IMR-90 (cell line): ENCODE results near the gene GRAMD4. TPM values are rescaled to one million over a fixed set of nuclear protein-coding genes. Genes with fewer than 3 reads are reported as not detected.

Source experiments
- ATAC-seq: fragments of 200-7000 bp; cut with Tn5 transposase; 2 replicates; pipeline ENCODE4 v1.9.1; 2020; ENCODE audit warnings: low read depth, mild to moderate bottlenecking, moderate library complexity
- BruUV-seq: library from RNA; stranded (reverse); fragments of 400-500 nt; replicated peaks from 2 replicates; lab custom pipeline; 2021; lab: Mats Ljungman, UMichigan
- CTCF ChIA-PET: fragments of 300-600 bp; formaldehyde crosslinking; extraction: SDS; loops from one replicate; lab custom pipeline; 2021; ENCODE audit warnings: antibody characterized with exemption; lab: Yijun Ruan, JAX
- POLR2A ChIA-PET: fragments of 300-600 bp; sonication (Branson Sonifier 250); formaldehyde crosslinking; loops from one replicate; lab custom pipeline; 2022; ENCODE audit warnings: antibody characterized with exemption; ENCODE audit not compliant: unreplicated experiment; lab: Charles Lee
- DNase-seq: peaks from one replicate; pipeline ENCODE4 v3.0.0; 2013
- H2AFZ ChIP-seq: replicated peaks from 2 replicates; pipeline ENCODE3; 2013; ENCODE audit warnings: low read length, mild to moderate bottlenecking; ENCODE audit not compliant: poor library complexity
- H2AK5ac ChIP-seq: 2 replicates; pipeline ENCODE4 v1.6.1; 2013; ENCODE audit warnings: low read depth, low read length, inconsistent platforms
- H2AK9ac ChIP-seq: replicated peaks from 2 replicates; pipeline ENCODE3; 2013; ENCODE audit warnings: mild to moderate bottlenecking, low read depth, low read length, moderate library complexity; ENCODE audit not compliant: poor library complexity
- H2BK120ac ChIP-seq: 2 replicates; pipeline ENCODE4 v1.6.1; 2013; ENCODE audit warnings: low read depth, low read length, inconsistent platforms
- H2BK15ac ChIP-seq: 3 replicates; pipeline ENCODE4 v1.6.1; 2013; ENCODE audit warnings: low read depth, low read length, inconsistent platforms
- H2BK20ac ChIP-seq: 2 replicates; pipeline ENCODE4 v1.6.1; 2013; ENCODE audit warnings: low read depth, mild to moderate bottlenecking, inconsistent platforms, low read length, moderate library complexity
- H2BK5ac ChIP-seq: 2 replicates; pipeline ENCODE4 v1.6.1; 2013; ENCODE audit warnings: mild to moderate bottlenecking, low read depth, low read length, inconsistent platforms; ENCODE audit not compliant: poor library complexity, severe bottlenecking
- H3K14ac ChIP-seq: replicated peaks from 2 replicates; pipeline ENCODE4 v1.6.1; 2013; ENCODE audit warnings: low read depth, low read length, inconsistent platforms
- H3K18ac ChIP-seq: 2 replicates; pipeline ENCODE4 v1.6.1; 2013; ENCODE audit warnings: low read depth, low read length, control low read depth
- H3K23ac ChIP-seq: 2 replicates; pipeline ENCODE4 v1.6.1; 2013; ENCODE audit warnings: low read depth, low read length, inconsistent platforms
- H3K27ac ChIP-seq: 2 replicates; pipeline ENCODE4 v1.5.1; 2013; ENCODE audit warnings: mild to moderate bottlenecking, control low read depth, low read length; ENCODE audit not compliant: insufficient read depth
- H3K27me3 ChIP-seq: 2 replicates; pipeline ENCODE4 v1.6.1; 2013; ENCODE audit warnings: low read length; ENCODE audit not compliant: control insufficient read depth, insufficient read depth
- H3K36me3 ChIP-seq: 2 replicates; pipeline ENCODE4 v1.6.1; 2013; ENCODE audit warnings: low read length, mixed read lengths; ENCODE audit not compliant: control insufficient read depth, insufficient read depth
- H3K4ac ChIP-seq: 2 replicates; pipeline ENCODE4 v1.6.1; 2013; ENCODE audit warnings: low read depth, low read length, inconsistent platforms
- H3K4me1 ChIP-seq: 2 replicates; pipeline ENCODE4 v1.6.1; 2013; ENCODE audit warnings: low read length, mixed read lengths; ENCODE audit not compliant: control insufficient read depth, insufficient read depth
- H3K4me2 ChIP-seq: 2 replicates; pipeline ENCODE4 v1.6.1; 2013; ENCODE audit warnings: low read depth, mild to moderate bottlenecking, control low read depth, low read length, moderate library complexity
- H3K4me3 ChIP-seq: 2 replicates; pipeline ENCODE4 v1.5.1; 2013; ENCODE audit warnings: low read depth, mild to moderate bottlenecking, control low read depth, low read length, moderate library complexity; ENCODE audit not compliant: insufficient read depth
- H3K56ac ChIP-seq: 2 replicates; pipeline ENCODE4 v1.6.1; 2013; ENCODE audit warnings: low read length, inconsistent platforms; ENCODE audit not compliant: insufficient read depth; ENCODE audit errors: extremely low read depth
- H3K79me1 ChIP-seq, 2 experiments: 2 replicates each; pipeline ENCODE4 v1.6.1; 2013; ENCODE audit warnings: low read length in 2 of 2, inconsistent platforms in 1 of 2, low read depth in 1 of 2
- H3K9ac ChIP-seq: 2 replicates; pipeline ENCODE4 v1.6.1; 2013; ENCODE audit warnings: low read depth, low read length, control low read depth
- H3K9me1 ChIP-seq: 2 replicates; pipeline ENCODE4 v1.6.1; 2013; ENCODE audit warnings: low read length, inconsistent platforms; ENCODE audit not compliant: insufficient read depth
- H3K9me3 ChIP-seq: 2 replicates; pipeline ENCODE4 v1.6.1; 2013; ENCODE audit warnings: low read length; ENCODE audit not compliant: control insufficient read depth, insufficient read depth
- H4K20me1 ChIP-seq: 2 replicates; pipeline ENCODE4 v1.6.1; 2013; ENCODE audit warnings: low read length, inconsistent platforms; ENCODE audit not compliant: insufficient read depth
- H4K5ac ChIP-seq: 2 replicates; pipeline ENCODE4 v1.6.1; 2013; ENCODE audit warnings: mild to moderate bottlenecking, low read depth, low read length, control low read depth
- H4K8ac ChIP-seq, 2 experiments: 2 replicates each; pipeline ENCODE4 v1.6.1; 2013; ENCODE audit warnings: low read depth in 2 of 2, low read length in 2 of 2, control low read depth in 1 of 2, inconsistent platforms in 1 of 2
- H4K91ac ChIP-seq: 2 replicates; pipeline ENCODE4 v1.6.1; 2013; ENCODE audit warnings: low read depth, low read length, inconsistent platforms; ENCODE audit not compliant: insufficient read depth
- BHLHE40 ChIP-seq: fragments of 150-350 bp; IDR thresholded peaks from 2 replicates; pipeline ENCODE4 v1.6.1; 2016; ENCODE audit warnings: mild to moderate bottlenecking, low read depth, low read length
- CEBPB ChIP-seq: IDR thresholded peaks from 2 replicates; pipeline ENCODE4 v1.6.1; 2012; ENCODE audit warnings: low read depth, low read length, improper control_type of control experiment
- CHD1 ChIP-seq: IDR thresholded peaks from 2 replicates; pipeline ENCODE4 v1.6.1; 2012; ENCODE audit warnings: low read depth, low read length, improper control_type of control experiment
- FOS ChIP-seq: fragments of 150-350 bp; IDR thresholded peaks from 2 replicates; pipeline ENCODE4 v1.6.1; 2016; ENCODE audit warnings: low read depth, low read length
- MAFK ChIP-seq: IDR thresholded peaks from 2 replicates; pipeline ENCODE4 v1.6.1; 2012; ENCODE audit warnings: low read depth, low read length, improper control_type of control experiment
- MAZ ChIP-seq: IDR thresholded peaks from 2 replicates; pipeline ENCODE4 v1.6.1; 2012; ENCODE audit warnings: low read depth, mild to moderate bottlenecking, low read length, improper control_type of control experiment, moderate library complexity, borderline replicate concordance
- MXI1 ChIP-seq: IDR thresholded peaks from 2 replicates; pipeline ENCODE4 v1.6.1; 2012; ENCODE audit warnings: low read depth, mild to moderate bottlenecking, low read length, moderate library complexity, borderline replicate concordance
- NFE2L2 ChIP-seq: fragments of 150-350 bp; IDR thresholded peaks from 2 replicates; pipeline ENCODE4 v1.6.1; 2016; ENCODE audit warnings: low read depth, mild to moderate bottlenecking, low read length
- POLR2A ChIP-seq: IDR thresholded peaks from 2 replicates; pipeline ENCODE4 v1.6.1; 2012; ENCODE audit warnings: mild to moderate bottlenecking, low read depth, low read length
- RAD21 ChIP-seq: IDR thresholded peaks from 2 replicates; pipeline ENCODE4 v1.6.1; 2012; ENCODE audit warnings: low read length, improper control_type of control experiment
- RCOR1 ChIP-seq: IDR thresholded peaks from 2 replicates; pipeline ENCODE4 v1.6.1; 2012; ENCODE audit warnings: mild to moderate bottlenecking, low read length, improper control_type of control experiment; ENCODE audit not compliant: insufficient replicate concordance
- SMC3 ChIP-seq: fragments of 150-350 bp; IDR thresholded peaks from 2 replicates; pipeline ENCODE4 v1.6.1; 2016; ENCODE audit warnings: low read depth, mild to moderate bottlenecking, antibody characterized with exemption, low read length, moderate library complexity
- WGBS, 2 experiments: methylation state at CpG; one replicate each; pipeline versions ENCODE4 v1.1.5 to v1.1.7; 2013; ENCODE audit warnings: missing lambda C conversion rate in 2 of 2; ENCODE audit not compliant: insufficient read length in 1 of 2; ENCODE audit errors: extremely low coverage in 2 of 2; 5-methylcytosine and 5-hydroxymethylcytosine counted together
- dilution Hi-C: fragments of 300-500 bp; cut with HindIII; formaldehyde crosslinking; loops from one replicate; pipeline ENCODE4 v1.14.3; 2018; ENCODE audit warnings: low sequenced_read_pairs; ENCODE audit not compliant: unreplicated experiment
- in situ Hi-C: fragments of 300-500 bp; cut with MboI; formaldehyde crosslinking; loops from 3 replicates; pipeline ENCODE4 v1.14.3; 2019; ENCODE audit warnings: low sequenced_read_pairs, inconsistent platforms, mixed read lengths
- intact Hi-C: fragments of 100-400 bp; cut with micrococcal nuclease; formaldehyde crosslinking; loops from 2 replicates; pipeline ENCODE4 v1.10.0; 2022
- polyA plus RNA-seq, 3 experiments: library from polyadenylated mRNA; depleted of rRNA; stranded (reverse); fragments of >200 nt; gene quantifications; 2 replicates each; pipeline ENCODE4 v1.2.3, GENCODE V29; 2012; ENCODE audit warnings: low replicate concordance in 1 of 3
- total RNA-seq: library from RNA; depleted of rRNA; stranded (reverse); fragments of >200 nt; gene quantifications from 2 replicates; pipeline ENCODE4 v1.2.3, GENCODE V29; 2012
- TF ChIP-seq, protein P1 (sequence below): conservative IDR thresholded peaks from 2 replicates; pipeline ENCODE4 v1.5.1; 2012; ENCODE audit warnings: mild to moderate bottlenecking, low read depth, low read length, improper control_type of control experiment
- TF ChIP-seq, protein P2 (sequence below): fragments of 150-350 bp; IDR thresholded peaks from 2 replicates; pipeline ENCODE4 v1.6.1; 2017; ENCODE audit warnings: mild to moderate bottlenecking, antibody characterized with exemption, low read length, low read depth
- TF ChIP-seq, protein P3 (sequence below): fragments of 150-350 bp; IDR thresholded peaks from 2 replicates; pipeline ENCODE4 v1.6.1; 2016; ENCODE audit warnings: low read depth, mild to moderate bottlenecking, low read length, moderate library complexity, borderline replicate concordance

The GRAMD4 gene
- total and polyA plus RNA-seq, 2 of the 4 experiments (the other 2 are of a cell fraction): 2.7 to 5.8 TPM

DNA sequence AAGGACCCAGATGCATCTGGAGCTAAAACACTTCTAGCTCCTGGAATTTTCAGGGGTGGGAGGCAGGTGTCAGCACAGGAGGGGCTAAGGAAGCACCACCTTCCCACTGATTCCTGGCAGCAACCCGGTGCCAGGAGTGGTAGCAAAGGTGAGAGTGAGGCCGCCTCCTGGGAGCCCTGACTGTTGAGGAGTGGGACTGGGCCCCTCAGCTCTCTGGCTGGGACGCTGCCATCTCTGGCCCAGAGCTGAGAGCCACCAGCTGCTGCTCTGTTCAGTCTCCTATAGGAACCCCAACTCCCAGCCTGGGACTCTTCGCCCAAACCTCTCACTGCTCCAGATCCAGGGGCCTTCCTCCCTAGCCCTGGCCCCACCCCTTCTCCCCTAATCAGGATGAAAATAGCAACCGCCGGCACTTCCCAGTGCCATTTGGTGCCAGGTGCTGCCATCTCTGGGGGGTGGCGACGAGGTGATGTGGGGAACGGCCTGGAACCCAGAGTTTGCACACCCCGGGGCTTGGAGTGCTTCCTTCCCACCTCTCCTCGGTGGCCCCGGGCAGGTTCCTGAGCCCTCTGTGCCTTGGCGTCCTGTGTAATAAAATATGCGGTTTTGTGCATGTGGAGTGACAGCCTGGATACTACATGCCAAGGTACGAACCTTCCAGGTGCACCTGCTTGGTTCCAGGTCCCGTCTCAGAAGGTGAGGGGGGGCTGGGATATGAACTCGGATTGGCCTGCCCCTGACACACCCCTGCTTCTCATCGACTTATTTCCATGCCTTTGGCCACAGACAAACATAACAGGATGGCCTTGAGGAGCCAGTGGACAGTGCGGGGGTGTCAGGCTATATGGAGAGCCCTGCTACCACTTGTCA lies 47.0 kb upstream of the GRAMD4 start:
- BruUV-seq: no TSS peak
- no peak overlapping the region for H2AK5ac ChIP-seq
- no peak for DNase-seq
- no peak overlapping the region for H2BK15ac ChIP-seq
- H4K8ac ChIP-seq: no peak overlapping the region
- H2AK9ac ChIP-seq: no peak overlapping the region
- H3K9ac ChIP-seq: no peak overlapping the region
- H2AFZ ChIP-seq: peak overlapping the region; percentile 10
- H3K4me1 ChIP-seq: peaks cover 5% of the 10 kb centered on the region; the same call in 1 of the 2 replicates
- H4K20me1 ChIP-seq: no peaks in the 10 kb centered on the region
- H3K4ac ChIP-seq: no peak overlapping the region
- H3K4me3 ChIP-seq: no peak overlapping the region
- peaks cover 11% of the 10 kb centered on the region; the same call in 1 of the 2 replicates for H3K27me3 ChIP-seq
- no peaks in the 10 kb centered on the region for H3K36me3 ChIP-seq
- H2BK20ac ChIP-seq: no peak overlapping the region
- no peak for ATAC-seq
- H3K23ac ChIP-seq: no peak overlapping the region
- no peak overlapping the region for H4K5ac ChIP-seq
- no peak overlapping the region for H2BK120ac ChIP-seq
- in situ Hi-C loops: no loop called here
- H3K9me3 ChIP-seq: peaks cover 17% of the 10 kb centered on the region
- H2BK5ac ChIP-seq: no peak overlapping the region
- H3K79me1 ChIP-seq: peaks cover 6% of the 10 kb centered on the region in 2 experiments; a peak in 2 of 4 replicates
- 87% methylated on average over 5 of the region's 19 CpGs; no CpG with 5 or more reads in 1 of the 2 experiments for WGBS, 2 experiments
- H3K56ac ChIP-seq: no peak overlapping the region
- H3K4me2 ChIP-seq: no peak overlapping the region
- POLR2A ChIA-PET: no interaction called here
- H3K14ac ChIP-seq: no peak overlapping the region
- no peaks in the 10 kb centered on the region for H3K9me1 ChIP-seq
- dilution Hi-C loops: no loop called here
- H3K27ac ChIP-seq: no peak overlapping the region
- CTCF ChIA-PET: no interaction called here
- no peak overlapping the region for H3K18ac ChIP-seq
- intact Hi-C loops: no loop called here
- no peak overlapping the region for H4K91ac ChIP-seq
- TF ChIP-seq POLR2A: no peak
- TF ChIP-seq, protein P1, sequence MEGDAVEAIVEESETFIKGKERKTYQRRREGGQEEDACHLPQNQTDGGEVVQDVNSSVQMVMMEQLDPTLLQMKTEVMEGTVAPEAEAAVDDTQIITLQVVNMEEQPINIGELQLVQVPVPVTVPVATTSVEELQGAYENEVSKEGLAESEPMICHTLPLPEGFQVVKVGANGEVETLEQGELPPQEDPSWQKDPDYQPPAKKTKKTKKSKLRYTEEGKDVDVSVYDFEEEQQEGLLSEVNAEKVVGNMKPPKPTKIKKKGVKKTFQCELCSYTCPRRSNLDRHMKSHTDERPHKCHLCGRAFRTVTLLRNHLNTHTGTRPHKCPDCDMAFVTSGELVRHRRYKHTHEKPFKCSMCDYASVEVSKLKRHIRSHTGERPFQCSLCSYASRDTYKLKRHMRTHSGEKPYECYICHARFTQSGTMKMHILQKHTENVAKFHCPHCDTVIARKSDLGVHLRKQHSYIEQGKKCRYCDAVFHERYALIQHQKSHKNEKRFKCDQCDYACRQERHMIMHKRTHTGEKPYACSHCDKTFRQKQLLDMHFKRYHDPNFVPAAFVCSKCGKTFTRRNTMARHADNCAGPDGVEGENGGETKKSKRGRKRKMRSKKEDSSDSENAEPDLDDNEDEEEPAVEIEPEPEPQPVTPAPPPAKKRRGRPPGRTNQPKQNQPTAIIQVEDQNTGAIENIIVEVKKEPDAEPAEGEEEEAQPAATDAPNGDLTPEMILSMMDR: no peak
- no peak for TF ChIP-seq CHD1
- no peak for TF ChIP-seq SMC3
- TF ChIP-seq MXI1: no peak
- TF ChIP-seq BHLHE40: no peak
- TF ChIP-seq, protein P2, sequence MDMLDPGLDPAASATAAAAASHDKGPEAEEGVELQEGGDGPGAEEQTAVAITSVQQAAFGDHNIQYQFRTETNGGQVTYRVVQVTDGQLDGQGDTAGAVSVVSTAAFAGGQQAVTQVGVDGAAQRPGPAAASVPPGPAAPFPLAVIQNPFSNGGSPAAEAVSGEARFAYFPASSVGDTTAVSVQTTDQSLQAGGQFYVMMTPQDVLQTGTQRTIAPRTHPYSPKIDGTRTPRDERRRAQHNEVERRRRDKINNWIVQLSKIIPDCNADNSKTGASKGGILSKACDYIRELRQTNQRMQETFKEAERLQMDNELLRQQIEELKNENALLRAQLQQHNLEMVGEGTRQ: no peak
- TF ChIP-seq RAD21: no peak
- no peak for TF ChIP-seq MAFK
- no peak for TF ChIP-seq MAZ
- no peak for TF ChIP-seq NFE2L2
- no peak for TF ChIP-seq CEBPB
- TF ChIP-seq FOS: no peak
- TF ChIP-seq, protein P3, sequence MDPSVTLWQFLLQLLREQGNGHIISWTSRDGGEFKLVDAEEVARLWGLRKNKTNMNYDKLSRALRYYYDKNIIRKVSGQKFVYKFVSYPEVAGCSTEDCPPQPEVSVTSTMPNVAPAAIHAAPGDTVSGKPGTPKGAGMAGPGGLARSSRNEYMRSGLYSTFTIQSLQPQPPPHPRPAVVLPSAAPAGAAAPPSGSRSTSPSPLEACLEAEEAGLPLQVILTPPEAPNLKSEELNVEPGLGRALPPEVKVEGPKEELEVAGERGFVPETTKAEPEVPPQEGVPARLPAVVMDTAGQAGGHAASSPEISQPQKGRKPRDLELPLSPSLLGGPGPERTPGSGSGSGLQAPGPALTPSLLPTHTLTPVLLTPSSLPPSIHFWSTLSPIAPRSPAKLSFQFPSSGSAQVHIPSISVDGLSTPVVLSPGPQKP: no peak
- TF ChIP-seq RCOR1: no peak
